ENCODE results near the gene LBX1. TPM values are rescaled to one million over a fixed set of nuclear protein-coding genes. Genes with fewer than 3 reads are reported as not detected.

LBX1 gene
- total RNA-seq, 1 experiment from 2014 or later, result not detected

DNA sequence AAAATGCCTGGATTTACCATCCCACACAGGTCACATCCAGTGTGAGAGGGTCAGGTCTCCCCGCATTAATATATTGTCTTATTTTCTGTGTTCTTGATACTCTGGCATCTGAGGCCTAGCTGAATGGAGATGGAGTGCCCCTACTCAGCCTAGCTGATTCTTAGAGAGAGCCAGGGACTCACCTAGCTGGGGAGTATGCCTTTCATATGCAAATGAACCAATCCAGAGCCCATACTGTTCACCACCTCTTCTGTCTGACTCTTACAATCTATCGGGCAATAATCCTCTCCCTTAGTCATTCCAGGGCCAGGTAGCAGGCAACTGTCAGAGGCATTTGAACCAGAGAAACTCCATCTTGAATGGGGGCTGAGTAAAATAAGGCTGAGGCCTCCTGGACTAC, 46.3 kb downstream of the LBX1 start:
- BruUV-seq (replicated peaks), result no TSS peak
- DNase-seq, result no peak
- TF ChIP-seq, protein P1, sequence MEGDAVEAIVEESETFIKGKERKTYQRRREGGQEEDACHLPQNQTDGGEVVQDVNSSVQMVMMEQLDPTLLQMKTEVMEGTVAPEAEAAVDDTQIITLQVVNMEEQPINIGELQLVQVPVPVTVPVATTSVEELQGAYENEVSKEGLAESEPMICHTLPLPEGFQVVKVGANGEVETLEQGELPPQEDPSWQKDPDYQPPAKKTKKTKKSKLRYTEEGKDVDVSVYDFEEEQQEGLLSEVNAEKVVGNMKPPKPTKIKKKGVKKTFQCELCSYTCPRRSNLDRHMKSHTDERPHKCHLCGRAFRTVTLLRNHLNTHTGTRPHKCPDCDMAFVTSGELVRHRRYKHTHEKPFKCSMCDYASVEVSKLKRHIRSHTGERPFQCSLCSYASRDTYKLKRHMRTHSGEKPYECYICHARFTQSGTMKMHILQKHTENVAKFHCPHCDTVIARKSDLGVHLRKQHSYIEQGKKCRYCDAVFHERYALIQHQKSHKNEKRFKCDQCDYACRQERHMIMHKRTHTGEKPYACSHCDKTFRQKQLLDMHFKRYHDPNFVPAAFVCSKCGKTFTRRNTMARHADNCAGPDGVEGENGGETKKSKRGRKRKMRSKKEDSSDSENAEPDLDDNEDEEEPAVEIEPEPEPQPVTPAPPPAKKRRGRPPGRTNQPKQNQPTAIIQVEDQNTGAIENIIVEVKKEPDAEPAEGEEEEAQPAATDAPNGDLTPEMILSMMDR (IDR thresholded peaks at IDR 0.05; ENCODE audit: unreplicated experiment), result no peak
- Mint-ChIP-seq H3K9me3 (ENCODE audit: low read depth, unreplicated experiment) (no peaks in the 10 kb centered on the region), H3K36me3 (ENCODE audit: insufficient read depth, unreplicated experiment) (no peaks in the 10 kb centered on the region), H3K27ac (ENCODE audit: unreplicated experiment) (no peak overlapping the region), H3K27me3 (ENCODE audit: unreplicated experiment) (peaks cover 43% of the 10 kb centered on the region), H3K4me3 (ENCODE audit: low read depth, unreplicated experiment) (no peak overlapping the region), H3K4me1 (ENCODE audit: low read depth, unreplicated experiment) (no peaks in the 10 kb centered on the region)
- intact Hi-C loops (cut with micrococcal nuclease; ENCODE audit: unreplicated experiment), result no loop called here
- CTCF ChIA-PET, result no interaction called here

Other genes with a start within 250 kb of the LBX1 start
- 42.7 and 44.7 TPM in 2 replicates for gene MRPL43, start 242.0 kb downstream of the LBX1 start, total RNA-seq (2022)
- gene TWNK, start 241.9 kb downstream of the LBX1 start, total RNA-seq (2022), result 13.8 and 14.7 TPM in 2 replicates
- gene LZTS2, start 229.7 kb downstream of the LBX1 start, total RNA-seq (2022), result 23.7 TPM in 2 replicates
- gene PDZD7, start 198.3 kb downstream of the LBX1 start, total RNA-seq (2022), result 1.2 and 1.3 TPM in 2 replicates
- gene SFXN3, start 198.2 kb downstream of the LBX1 start, total RNA-seq (2022), result 27.5 and 37.7 TPM in 2 replicates
- gene KAZALD1, start 167.5 kb downstream of the LBX1 start, total RNA-seq (2022), result 1.7 and 1.8 TPM in 2 replicates
- gene TLX1, start 98.2 kb downstream of the LBX1 start, total RNA-seq (2022), result not detected in 2 replicates
- 7.9 and 10.8 TPM in 2 replicates for gene BTRC, start 124.7 kb upstream of the LBX1 start, total RNA-seq (2022)